Measurements from ENCODE around the gene FRS3.

The FRS3 gene

GRCh38 chr6:41789390-41789724, 9.7 kb upstream of the FRS3 start:
- no peak for FAIRE-seq

GRCh38 chr6:41787219-41787917, 7.7 kb upstream of the FRS3 start, which contains the start of gene TOMM6:
TSS of gene TOMM6 (plus strand) at chr6:41787694. CDS start at chr6:41787698, 4 bp downstream.
- FAIRE-seq: no peak

GRCh38 chr6:41786451-41787218, 6.9 kb upstream of the FRS3 start:
- no peak for FAIRE-seq

- FAIRE-seq: no peak
Observed at GRCh38 chr6:41785689-41786450, 6.2 kb upstream of the FRS3 start.

- no peak for FAIRE-seq
Observed at GRCh38 chr6:41785254-41785653, 5.6 kb upstream of the FRS3 start.

GRCh38 chr6:41784581-41785171, 5.0 kb upstream of the FRS3 start:
- FAIRE-seq: no peak

- FAIRE-seq: no peak
Observed at GRCh38 chr6:41783106-41783780, 3.5 kb upstream of the FRS3 start.

- no peak for FAIRE-seq
Observed at GRCh38 chr6:41781366-41781730, 1.6 kb upstream of the FRS3 start.

- FAIRE-seq: no peak
Observed at GRCh38 chr6:41780551-41781365, 1.1 kb upstream of the FRS3 start, which contains the start of gene PRICKLE4. TSS of gene PRICKLE4 (plus strand) at chr6:41780782. CDS start at chr6:41783474, 2,692 bp downstream.

GRCh38 chr6:41779336-41779735, 364 bp downstream of the FRS3 start:
- no peak for FAIRE-seq

GRCh38 chr6:41778895-41779294, 805 bp downstream of the FRS3 start:
- FAIRE-seq: no peak

- no peak for FAIRE-seq
Observed at GRCh38 chr6:41777551-41778285, 2.0 kb downstream of the FRS3 start.

- FAIRE-seq: no peak
Observed at GRCh38 chr6:41775293-41775882, 4.3 kb downstream of the FRS3 start.

- no peak for FAIRE-seq
Observed at GRCh38 chr6:41774841-41775240, 4.9 kb downstream of the FRS3 start.

- no peak for FAIRE-seq
Observed at GRCh38 chr6:41771058-41771983, 8.4 kb downstream of the FRS3 start.

GRCh38 chr6:41770381-41771057, 9.2 kb downstream of the FRS3 start:
- FAIRE-seq: no peak

GRCh38 chr6:41769376-41769775, 10.3 kb downstream of the FRS3 start:
- no peak for FAIRE-seq

- no peak for FAIRE-seq
Observed at GRCh38 chr6:41768545-41769308, 11.0 kb downstream of the FRS3 start.

Measured in islet of Langerhans (tissue), 1 donor.